22Rv1 (cell line): ENCODE data around the gene NCS1.

ENCODE experiments used
- ZFX ChIP-seq: fragments of 450-650 bp; IDR thresholded peaks from 2 replicates; pipeline ENCODE4 v1.6.1; 2017; ENCODE audit warnings: antibody characterized with exemption, borderline replicate concordance
- TF ChIP-seq, protein P1 (sequence below): fragments of 450-650 bp; IDR thresholded peaks from 2 replicates; pipeline ENCODE4 v1.5.1; 2017; ENCODE audit warnings: mild to moderate bottlenecking

DNA sequence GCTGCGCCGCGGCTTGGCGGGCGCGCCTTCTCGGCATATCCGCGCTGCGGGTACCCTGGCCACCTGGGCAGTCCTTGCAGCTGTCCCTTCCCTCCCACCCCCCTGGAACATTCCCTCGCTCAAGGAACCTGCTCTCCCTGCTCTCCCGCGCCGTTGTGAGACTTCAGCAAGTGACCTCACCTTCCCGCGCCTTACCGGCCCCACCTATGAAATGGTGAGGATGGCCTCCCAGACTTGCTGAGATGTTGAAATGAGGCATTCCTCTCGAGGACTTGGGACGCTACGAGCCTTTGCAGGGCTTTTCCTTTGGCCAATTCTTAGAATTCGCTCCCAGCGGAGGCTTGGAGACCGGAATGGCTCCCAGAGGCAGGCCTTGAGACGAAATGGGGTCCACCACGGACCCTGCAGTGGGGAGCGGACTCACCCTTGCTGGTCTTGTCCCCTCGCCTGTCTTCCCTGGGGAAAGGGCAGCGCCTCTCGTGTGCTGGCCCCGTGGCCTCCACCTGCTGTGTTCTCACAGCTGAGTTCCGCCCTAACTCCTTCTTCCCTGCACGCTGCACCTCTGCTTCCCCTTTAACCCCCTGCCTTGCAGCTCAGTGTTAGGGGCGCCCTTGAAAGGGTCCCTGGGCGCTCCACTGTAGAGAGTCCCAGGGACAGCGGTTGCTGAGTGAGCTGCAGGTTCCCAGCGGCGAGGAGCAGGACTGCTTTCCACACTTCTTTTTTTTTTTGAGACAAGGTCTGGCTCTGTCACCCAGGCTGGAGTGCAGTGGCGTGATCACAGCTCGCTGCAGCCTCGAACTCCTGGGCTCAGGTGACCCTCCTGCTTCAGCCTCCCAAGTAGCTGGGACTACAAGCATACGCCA lies 94.3 kb downstream of the NCS1 start:
- TF ChIP-seq, protein P1, sequence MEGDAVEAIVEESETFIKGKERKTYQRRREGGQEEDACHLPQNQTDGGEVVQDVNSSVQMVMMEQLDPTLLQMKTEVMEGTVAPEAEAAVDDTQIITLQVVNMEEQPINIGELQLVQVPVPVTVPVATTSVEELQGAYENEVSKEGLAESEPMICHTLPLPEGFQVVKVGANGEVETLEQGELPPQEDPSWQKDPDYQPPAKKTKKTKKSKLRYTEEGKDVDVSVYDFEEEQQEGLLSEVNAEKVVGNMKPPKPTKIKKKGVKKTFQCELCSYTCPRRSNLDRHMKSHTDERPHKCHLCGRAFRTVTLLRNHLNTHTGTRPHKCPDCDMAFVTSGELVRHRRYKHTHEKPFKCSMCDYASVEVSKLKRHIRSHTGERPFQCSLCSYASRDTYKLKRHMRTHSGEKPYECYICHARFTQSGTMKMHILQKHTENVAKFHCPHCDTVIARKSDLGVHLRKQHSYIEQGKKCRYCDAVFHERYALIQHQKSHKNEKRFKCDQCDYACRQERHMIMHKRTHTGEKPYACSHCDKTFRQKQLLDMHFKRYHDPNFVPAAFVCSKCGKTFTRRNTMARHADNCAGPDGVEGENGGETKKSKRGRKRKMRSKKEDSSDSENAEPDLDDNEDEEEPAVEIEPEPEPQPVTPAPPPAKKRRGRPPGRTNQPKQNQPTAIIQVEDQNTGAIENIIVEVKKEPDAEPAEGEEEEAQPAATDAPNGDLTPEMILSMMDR = no peak
- no peak for TF ChIP-seq ZFX
